ENCODE results near the gene PSENEN. TPM values are rescaled to one million over a fixed set of nuclear protein-coding genes. Genes with fewer than 3 reads are reported as not detected.

PSENEN gene
- total and polyA plus RNA-seq, 9 of the 15 experiments (the other 6 are each of a cell fraction or from before 2014, with no cell fraction given): 34.5 to 299 (median 61.1) TPM

- peak; percentile 32 to 87 (median 70) for TF ChIP-seq YY1 (IDR thresholded peaks at IDR 0.05; ENCODE audit: borderline replicate concordance in 1 of 3, control insufficient read depth in 1 of 3, extremely low read depth in 1 of 3, insufficient read depth in 3 of 3, insufficient read length in 1 of 3, insufficient replicate concordance in 2 of 3, low read depth in 1 of 3, low read length in 2 of 3)
- TF ChIP-seq TSHZ1 (CRISPR knock-in tag; IDR thresholded peaks at IDR 0.05): no peak
- TF ChIP-seq ZNF140 (CRISPR knock-in tag; IDR thresholded peaks at IDR 0.05): no peak
- no peak for TF ChIP-seq TRIM25 (IDR thresholded peaks at IDR 0.05; ENCODE audit: borderline replicate concordance)
- TF ChIP-seq GABPB1 (CRISPR knock-in tag; IDR thresholded peaks at IDR 0.05): peak; percentile 98
- peak; percentile 83 for TF ChIP-seq EGR1 (conservative IDR thresholded peaks at IDR 0.05)
- TF ChIP-seq SAFB (IDR thresholded peaks at IDR 0.05; ENCODE audit: borderline replicate concordance, low read depth, low read length): no peak
Measured at GRCh38 chr19:35745328-35746086, at the start of gene PSENEN, which contains the start of gene U2AF1L4 (continued).
